A172 (cell line): ENCODE data around the gene ADIPOR2. TPM values are rescaled to one million over a fixed set of nuclear protein-coding genes. Genes with fewer than 3 reads are reported as not detected.
A peak's percentile ranks its signal among the peaks of the same experiment; 100 is the strongest.
"Not testable (repeated sequence)": the region's sequence is repeated elsewhere in the genome, so short reads cannot be mapped to it uniquely, and the experiment has no call there.

Experiments
- DNase-seq: peaks from one replicate; pipeline ENCODE4 v3.0.0-alpha.2; 2015; ENCODE audit warnings: low spot score
- total RNA-seq: library from RNA; depleted of rRNA; stranded (reverse); fragments of >200 nt; shearing (Covaris generic); gene quantifications from 2 replicates; pipeline ENCODE4 v1.2.3, GENCODE V29; 2014

ADIPOR2 gene
- total RNA-seq, 1 experiment from 2014 or later = 14.1 TPM

DNA sequence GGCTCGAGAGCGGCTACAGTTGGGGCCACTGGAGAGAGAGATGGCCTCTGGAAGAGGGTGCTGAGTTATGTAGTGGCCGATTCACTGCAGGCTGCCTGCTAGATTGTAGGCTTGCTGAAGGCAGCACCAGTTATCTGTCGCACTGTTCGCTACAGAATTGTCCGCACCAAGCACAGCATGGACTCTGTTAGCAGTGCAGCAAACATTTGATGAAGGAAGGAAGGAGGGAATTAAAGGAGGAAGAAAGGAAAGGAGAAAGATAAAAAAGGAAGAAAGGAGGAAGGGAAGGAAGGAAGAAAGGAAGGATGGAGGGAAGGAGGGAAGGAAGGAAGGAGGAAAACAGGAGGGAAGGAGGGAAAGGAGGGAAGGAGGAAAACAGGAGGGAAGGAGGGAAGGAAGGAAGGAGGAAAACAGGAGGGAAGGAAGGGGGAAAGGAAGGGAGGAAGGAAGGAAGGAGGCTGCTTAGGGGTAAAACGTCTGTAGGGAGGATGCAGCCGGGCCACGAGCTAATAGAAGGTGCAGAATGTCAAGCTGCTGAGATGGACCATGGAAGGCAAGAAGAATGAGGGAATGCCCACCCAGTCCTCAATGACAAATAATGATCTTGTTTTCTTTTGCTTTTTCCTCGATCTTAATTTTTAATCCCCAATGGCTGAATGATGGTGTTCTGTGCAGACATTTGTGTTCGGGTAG lies 27.3 kb upstream of the ADIPOR2 start:
- DNase-seq = no peak

DNA sequence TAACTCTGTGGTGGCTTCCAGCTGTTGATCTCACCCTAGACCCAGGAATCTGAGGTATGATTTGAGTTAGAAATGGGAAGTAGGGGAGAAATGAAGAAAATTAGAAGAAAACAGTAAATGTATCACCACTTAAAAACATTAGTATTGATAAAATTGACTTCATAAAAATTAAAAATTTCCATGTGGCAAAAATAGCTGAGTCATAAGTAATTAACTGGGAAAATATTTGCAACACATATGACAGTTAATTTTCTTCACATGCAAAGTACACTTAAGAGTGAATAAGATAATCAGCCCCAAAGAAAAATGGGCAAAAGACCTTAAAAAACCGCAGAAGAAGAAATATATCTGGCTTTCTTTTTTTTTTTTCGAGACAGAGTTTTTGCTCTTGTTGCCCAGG lies 25.5 kb upstream of the ADIPOR2 start:
- no peak for DNase-seq

DNA sequence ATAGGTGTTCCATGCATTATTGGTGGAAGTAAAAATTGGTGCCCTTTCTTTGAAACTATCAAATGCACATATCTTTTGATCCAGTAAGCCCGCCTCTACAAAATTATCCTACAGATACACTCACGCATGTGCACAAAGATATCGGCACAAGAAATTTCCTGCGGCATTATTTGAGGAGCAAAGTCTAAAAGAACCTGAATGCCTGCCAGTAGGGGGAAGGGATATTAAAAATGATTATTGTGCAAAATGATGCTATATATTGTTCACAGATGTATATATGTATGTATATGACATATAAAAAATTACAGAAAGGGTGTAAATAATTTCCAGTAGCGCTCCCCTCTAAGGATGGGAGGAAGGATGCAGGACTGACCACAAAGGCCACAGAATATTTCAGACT lies 24.7 kb upstream of the ADIPOR2 start:
- no peak for DNase-seq

DNA sequence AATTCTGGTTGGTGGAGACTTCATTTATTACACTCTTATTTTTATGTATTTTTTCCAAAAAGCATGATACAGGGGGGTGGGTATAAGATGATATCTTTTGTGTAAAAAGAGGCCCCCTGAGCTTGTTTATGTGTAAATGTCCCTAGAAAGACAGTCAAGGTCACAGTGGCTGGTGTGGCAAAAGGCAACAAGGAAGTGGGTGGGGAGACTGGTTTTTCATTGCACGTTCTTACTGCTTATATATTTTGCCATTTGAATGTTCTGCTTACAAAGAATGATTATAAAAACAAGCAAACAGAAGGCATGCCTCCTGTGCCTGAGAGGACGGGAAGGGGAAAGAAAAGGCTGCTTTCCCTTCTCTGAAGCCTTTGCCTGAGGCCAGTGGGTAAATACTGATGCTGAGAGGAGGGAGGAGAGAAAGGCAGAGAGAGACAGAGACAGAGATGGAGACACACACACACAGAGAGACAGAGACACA lies 24.1 kb upstream of the ADIPOR2 start:
- no peak for DNase-seq

DNA sequence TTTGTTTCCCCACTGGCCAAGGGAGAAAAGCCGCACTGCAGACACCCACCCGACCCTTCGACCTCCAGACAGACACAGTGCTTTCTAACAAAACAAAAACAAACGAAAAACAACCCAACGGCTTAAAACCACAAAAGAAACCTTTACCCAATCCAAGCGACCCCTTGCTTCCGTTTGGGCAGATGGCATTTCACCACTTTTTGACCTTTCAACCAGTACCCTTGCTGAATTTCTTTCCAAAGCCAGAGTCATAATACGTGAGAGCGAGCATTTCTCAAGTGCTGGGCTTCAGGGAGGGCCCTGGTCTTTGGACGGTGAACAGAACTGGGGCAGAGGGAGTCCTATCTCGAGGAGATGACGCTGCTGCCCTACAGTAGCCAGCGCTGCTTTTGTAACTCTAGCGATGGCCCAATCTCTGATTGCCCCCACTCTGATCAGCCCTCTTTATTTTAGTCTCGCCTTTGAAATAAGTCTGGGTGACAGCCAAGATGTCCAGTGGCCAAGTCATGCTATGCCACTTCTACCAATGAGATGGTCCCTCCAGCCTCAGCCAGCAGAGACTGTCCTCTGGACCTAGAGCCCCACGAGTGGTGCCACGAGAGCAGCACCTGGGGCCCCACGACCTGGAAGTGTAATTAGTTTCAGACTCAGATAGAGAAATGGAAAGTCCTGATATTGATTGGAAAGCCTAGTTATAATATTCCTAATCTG lies 21.9 kb upstream of the ADIPOR2 start:
- DNase-seq = no peak

DNA sequence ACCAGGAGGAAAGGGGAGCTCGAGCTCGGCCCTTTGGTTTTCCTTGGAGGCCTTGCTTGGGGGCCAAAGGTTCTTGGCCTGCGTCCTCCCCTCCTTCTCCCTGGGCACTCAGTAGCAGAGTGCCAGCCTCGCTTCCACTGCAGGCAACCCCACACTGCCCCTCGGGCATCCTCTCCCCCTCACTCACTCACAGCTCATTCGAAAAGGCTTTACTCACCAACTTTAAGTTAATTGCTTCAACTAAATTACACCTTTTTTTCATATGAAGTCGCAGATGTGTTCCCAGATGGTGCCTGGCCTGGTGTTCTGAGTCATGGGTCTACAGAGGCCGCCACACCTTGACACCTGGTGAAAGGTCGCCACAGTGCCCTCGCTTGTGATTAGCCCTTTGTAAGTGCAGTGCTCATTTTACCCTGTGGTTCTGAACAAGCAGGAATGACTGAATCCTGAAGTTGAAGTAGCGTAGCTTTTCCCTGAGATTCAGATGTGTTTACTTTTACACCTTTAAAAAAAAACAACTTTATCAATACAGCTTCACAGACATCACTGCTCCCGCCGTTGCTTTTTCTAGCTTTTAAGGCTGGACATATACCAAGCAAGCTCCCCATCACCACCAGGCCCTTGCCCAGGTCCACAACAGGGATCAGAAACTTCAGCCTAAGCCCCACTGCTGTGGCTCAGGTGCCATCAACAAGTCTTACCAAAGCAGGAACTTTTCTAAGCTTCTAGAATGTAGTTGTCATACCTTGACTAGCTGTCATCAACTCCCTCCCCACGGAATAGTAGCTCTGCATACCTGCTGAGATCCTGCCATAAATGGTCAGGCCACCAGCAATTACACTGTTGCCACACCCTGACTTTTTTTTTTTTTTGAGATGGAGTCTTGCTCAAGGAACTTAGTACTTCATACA lies 20.3 kb upstream of the ADIPOR2 start:
- no peak for DNase-seq

DNA sequence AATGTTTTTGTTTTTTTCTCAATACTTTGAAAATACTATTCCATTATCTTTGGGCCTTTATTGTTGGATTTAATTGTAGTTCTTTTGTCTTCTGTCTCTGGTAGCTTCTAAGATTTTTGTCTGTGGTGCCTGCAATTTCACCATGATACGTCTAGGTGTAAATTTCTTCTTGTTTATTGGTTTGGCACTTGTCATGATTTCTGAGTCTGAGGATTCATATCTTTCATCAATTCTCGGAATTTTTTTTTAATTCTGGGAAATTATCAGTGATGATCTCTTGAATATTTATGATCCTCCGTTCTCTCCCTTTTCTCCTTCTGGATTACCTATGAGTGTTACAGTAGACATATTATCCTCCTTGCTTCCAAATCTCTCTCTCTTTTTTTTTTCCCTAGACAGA lies 14.8 kb upstream of the ADIPOR2 start:
- no peak for DNase-seq

DNA sequence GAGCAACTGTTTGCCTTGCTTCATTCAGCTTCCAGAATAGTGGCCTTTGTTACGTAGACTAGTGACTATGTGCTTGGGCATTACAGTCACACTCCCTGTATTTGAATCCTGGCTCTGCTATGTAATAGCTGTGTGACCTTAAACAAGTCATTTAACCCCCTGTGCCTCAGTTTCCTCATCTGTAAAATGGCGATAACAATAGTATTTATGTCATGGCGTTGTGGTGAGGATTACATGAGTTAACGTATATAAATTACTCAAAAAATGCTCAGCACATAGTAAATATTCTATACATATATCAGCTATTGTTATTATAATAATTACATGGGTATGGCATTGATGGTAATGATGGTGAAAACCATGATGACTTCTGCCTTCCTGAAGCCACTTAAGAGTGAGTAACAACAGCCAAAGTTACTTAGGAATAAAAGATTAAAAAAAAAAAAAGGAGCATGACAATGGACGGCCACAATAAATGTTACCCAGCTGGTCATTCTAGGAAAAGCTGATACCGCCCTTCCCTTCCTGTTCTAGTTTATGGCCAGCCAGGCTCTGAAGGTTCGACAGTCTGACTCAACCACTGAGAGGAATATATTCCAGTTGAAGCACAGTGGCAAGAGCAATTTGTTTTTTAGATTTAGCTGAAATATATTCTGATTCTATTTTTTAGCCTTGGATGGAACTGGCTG lies 9.9 kb upstream of the ADIPOR2 start:
- no peak for DNase-seq

DNA sequence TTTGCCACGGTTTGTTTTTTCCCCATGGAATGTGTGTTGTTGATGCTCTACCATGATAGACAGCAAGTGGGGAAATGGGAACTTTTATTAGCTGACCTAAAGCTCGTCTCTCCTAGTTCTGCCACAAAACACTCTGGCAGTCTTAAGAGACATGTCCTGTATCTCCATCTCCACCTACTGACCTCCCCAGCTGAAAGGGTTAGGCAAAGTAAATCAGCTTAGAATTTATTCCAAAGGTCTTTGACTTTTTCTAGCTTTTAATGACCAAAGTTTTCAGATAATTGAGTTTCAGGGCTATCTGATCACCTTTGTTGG lies 9.4 kb upstream of the ADIPOR2 start:
- DNase-seq = no peak

DNA sequence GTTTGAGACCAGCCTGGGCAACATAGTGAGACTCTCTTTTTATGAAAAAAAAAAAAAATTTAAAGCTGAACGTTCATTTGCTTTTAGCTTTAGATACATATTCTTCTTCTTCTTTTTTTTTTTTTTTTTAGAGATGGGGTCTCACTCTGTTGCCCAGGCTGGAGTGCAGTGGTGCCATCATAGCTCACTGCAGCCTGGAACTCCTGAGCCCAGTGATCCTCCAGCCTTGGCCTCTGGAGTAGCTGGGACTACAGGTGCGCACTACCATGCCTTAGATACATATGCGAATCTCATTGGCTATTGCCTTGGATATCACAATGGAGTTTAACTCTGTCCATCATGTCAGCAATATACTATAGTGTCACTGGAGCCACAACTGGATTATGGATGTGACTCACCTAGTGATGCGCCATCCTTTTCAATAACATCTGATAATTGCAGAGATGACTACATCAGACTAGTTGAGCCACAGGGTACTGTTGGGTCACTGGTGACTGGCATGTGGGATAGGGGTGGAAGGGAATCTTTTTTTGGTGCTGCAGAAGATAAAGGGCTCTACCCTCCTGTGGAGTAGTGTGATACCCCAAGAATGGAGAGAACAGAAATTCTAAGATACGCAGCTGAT lies 2.7 kb upstream of the ADIPOR2 start:
- DNase-seq = no peak

DNA sequence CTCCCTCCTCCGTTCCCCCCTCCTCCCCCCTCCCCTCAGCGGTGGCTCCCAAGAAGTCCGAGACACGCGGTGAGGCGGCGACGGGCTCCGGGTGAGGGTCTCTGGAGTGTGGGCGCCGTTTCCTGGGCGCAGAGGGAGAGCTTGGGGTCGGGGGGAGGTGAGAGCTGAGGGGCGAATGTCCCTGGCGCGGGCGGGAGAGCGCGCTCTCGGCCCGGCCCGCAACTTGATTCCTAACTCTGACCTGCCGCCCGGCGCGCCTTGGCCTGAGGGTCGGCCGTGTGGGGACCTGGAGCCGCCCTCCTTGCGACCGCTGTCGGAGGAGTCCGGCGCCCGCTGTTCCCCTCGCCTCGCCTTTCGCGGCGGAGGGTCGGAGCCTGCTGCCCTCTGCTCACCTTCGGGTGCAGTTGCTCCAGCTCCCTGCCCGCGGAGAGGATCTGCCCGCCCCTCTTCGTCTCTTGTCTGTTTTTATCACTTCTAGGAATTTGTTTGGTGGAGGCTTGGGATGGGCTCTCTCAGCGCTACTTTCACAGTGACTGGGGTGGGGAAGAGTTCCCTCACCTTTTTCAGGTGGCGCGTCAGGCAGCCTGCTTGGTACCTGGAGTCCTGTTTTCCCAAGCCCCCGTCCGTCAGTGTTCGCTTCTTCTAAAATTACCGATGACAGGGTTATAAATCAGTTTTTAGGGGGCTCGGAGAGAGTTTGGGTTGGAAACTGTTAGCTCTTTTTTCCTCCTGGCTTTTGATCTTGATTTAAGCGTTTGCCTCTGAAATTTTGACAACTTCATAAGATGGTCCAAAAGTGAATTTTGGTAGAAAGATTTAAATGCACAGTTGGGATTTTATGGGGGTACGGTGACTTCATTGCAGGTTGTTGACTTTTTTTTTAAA lies 495 bp downstream of the ADIPOR2 start:
- DNase-seq = peak; percentile 10

DNA sequence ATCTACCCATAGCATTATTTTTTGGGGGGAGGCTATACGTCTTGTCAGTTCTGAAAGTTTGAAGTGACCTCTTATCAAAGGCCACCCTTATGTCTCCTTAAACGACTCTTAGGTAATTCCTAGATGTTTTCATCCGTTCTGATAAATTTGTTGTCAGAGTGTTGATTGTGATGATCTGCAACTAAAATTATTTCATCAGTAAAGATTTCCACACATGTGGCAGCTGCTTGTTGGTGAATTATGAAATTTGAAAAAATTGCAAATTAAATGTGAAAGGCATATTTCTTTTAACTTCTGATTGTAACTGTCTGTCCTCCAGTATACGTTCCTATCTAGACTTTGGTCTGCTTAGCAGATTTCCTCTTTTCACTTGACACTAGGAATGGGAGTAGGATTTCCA lies 1.4 kb downstream of the ADIPOR2 start:
- DNase-seq = no peak

DNA sequence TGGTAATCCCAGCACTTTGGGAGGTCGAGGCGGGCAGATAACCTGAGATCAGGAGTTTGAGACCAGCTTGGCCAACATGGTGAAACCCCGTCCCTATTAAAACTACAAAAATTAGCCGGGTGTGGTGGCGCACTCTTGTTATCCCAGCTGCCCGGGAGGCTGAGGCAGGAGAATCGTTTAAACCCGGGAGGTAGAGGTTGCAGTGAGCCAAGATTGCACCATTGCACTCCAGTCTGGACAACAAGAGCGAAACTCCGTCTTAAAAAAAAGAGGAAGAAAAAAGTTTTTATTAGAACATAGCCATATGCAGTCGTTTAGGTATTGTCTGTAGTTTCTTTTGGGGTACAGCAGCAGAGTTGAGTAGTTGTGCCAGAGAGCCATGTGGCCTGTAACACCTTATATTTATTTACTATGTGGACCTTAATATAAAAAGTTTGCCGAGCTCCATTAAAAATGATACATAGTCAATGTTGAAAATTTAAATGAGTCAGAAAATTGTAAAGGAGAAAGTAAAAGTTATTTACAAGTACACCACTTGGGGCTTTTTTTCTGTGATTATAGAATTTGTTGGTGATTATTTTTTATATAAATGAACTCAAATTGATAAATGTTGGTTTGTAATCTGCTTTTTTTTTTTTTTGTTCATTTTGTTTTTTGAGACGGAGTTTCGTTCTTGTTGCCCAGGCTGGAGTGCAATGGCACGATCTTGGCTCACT lies 2.2 kb downstream of the ADIPOR2 start:
- no peak for DNase-seq

DNA sequence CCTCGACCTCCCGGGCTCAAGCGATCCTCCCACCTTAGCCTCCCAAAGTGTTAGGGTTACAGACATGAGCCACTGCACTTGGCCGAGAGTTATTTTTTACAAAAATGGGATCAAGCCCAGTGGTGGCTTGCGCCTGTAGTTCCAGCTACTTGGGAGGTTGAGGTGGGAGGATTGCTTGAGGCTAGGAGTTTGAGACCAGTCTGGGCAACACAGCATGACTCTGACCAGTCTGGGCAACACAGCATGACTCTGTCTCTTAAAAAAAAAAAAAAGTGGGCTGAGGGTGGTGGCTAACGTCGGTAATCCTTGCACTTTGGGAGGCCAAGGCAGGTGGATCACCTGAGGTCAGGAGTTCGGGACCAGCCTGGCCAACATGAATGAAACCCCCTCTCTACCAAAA lies 4.2 kb downstream of the ADIPOR2 start:
- DNase-seq = not testable (repeated sequence)

DNA sequence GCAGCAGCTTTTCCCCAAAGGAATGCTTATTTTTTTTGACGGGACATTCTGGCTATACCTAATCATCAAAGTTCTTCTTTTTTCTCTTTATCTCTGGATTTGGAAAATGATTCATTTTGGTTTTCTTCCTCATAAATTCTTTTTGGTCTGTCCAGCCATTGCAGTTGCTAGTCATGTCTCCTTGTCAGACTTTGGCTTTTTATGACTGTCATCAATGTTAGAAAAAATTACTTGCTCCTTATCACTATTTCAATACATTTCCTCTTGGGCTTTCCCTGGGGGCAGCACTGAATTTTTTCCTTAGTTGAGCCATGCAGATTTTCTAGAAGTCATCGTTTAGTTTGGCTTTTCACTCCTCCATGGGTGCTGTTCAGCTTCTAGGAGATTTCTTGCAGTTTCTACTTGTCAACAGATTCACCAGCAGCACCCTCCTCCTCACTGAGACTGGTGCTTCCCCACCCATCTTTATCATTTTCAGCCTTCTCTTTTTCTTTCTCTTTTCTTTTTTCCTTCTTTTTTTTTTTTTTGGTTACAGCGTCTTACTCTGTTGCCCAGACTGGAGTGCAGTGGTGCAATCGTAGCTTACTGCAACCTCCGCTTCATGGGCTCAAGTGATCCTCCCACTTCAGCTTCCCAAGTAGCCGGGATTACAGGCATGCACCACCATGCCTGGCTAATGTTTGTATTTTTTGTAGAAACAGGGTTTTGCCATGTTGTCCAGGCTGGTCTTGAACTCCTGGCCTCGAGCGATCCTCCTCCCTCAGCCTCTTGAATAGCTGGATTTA lies 5.2 kb downstream of the ADIPOR2 start:
- DNase-seq = no peak

DNA sequence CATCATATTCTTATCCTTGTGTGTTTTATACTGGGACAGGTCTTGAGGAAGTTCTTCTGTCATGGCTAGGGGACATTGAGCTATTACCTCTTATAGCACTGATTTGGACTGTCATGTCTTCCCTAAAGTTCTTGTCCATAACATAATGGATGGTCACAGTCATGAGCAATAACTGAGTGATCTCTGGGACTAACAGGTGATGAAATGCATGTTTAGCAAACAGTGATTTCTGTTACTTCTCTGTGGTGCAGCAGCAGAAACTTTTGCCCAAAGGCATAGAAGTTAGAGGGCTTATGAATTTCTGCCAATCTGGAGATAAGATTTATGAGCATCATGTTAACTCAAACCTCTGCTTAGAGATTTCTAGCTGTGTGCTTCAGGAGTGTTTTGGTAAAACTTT lies 5.9 kb downstream of the ADIPOR2 start:
- DNase-seq = no peak

DNA sequence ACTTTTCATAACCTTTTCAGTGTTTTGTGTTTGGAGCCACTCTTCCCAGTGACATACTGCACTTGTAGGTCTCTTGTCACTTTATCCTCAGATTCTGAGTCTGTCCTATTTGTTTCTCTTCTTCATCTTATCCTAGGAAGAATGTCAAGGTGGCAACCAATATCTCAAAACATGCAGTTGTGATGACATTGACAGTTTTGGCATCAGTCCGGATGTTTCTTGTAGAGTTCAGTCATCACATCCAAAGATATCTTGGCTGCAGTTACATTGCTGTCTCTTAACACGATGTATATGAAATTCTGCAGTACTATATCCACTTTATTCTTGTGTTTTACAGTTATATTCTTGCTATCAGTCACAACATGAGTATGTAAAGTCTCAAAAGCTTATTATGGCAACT lies 6.4 kb downstream of the ADIPOR2 start:
- no peak for DNase-seq

DNA sequence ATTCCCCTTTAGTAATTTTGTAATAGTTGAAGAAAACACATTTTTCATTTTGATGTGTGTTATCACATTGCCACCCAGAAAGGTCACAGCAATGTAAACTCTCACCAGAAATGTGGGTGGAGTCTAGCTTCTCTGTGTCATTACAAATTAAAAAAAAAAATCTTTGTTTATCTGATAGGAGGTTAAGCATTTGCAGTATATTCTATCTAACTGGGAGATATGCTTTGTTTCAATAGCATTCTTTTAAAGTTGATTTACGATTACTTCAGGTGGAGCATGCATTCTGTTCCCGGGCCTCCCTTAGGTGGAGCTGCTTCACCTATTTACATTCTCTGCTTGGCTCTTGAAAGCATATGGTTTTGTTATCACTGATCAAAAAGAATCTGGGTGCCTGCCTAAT lies 7.8 kb downstream of the ADIPOR2 start:
- no peak for DNase-seq

DNA sequence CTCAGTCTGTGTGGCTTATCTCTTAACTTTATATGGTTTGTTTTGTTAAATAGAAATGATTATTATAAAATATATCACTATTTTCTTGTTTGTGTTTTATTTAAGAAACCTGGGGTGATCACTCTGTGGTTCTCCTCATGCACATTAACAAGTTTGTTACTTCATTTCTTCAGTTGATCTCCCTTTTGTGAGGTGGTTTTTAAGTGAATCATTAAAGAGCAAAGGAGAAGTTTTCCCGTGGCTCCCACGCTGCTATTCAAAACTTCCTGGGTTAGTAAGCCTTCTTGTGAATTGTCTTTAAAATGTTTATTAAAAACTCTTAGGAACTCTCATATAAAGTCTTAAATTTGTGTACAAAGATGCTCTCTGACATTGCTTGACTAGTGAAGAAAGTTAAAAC lies 11.8 kb downstream of the ADIPOR2 start:
- no peak for DNase-seq
